ENCODE results near the gene GP1BA. TPM values are rescaled to one million over a fixed set of nuclear protein-coding genes. Genes with fewer than 3 reads are reported as not detected.

GP1BA gene
- total and polyA plus RNA-seq, 10 of the 15 experiments (the other 5 are each of a cell fraction or from before 2014, with no cell fraction given) = 0.04 to 0.67 (median 0.28) TPM; not detected in 1

DNA sequence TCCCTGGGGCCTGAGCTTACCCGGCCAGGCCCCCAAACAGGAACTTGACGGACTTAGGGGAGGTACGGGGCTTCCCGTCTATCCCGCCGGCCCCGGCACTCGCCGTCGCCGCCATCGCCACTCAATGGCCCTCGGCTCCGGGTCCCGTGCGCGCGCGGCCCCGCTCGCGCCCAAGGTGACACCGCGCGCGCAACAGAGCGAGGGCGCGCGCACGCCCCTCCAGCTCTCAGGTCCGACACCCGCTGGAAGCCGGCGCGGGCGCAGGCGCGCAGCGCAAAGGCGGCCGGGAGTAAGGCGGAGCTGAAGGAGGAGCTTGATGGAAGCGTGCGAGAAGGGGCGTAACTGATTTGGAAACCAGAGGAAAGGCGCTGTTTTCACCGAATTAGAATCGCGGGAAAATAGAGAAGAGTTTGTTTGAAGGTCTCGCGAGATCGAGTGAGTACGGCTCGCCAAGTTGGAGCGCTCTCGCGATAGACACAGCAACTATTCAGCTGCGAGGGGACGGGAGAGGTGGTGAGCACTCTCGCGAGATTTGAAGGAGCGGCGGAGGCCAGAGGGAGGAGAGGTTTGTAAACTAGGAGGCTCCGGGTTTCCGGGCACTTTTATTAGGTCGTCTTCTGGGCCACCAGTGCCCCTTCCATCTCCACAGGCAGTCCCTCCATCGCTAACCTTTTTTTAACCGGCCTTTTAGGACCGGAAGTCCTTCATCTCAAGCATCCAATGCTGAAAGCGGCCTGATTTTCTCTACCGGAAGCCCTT lies 7.9 kb downstream of the GP1BA start, which contains the start of the genes RNF167 and SLC25A11:
Gene RNF167 (plus strand): TSS at position 473 of the 759 bp plus-strand sequence. CDS start 642 bp downstream, outside the sequence.
Gene SLC25A11 (minus strand): TSS at position 251 of the 759 bp plus-strand sequence. CDS start 136 bp downstream, at position 115.
- under 1% methylated on average over 66 of the region's 72 CpGs for WGBS (ENCODE audit: insufficient coverage, insufficient replicate concordance, low lambda C conversion rate, missing lambda C conversion rate)
- ChIA-PET CTCF (interaction anchor here (1.1 to 3.5 kb wide), 10 partner anchors 11 to 207 kb away, joined by 3 to 28 read pairs (median 4); partner anchors contain the start of genes C17orf107, CHRNE, ENO3 and SPAG7), SMC1A (ENCODE audit: uncharacterized antibody, unreplicated experiment) (interaction anchor here (0.7 to 4.5 kb wide), 14 partner anchors 12 to 316 kb away, joined by 3 to 38 read pairs (median 4); partner anchors contain the start of genes CAMTA2, CHRNE, ENO3 and SPAG7), RAD21 (ENCODE audit: unreplicated experiment) (interaction anchor here (0.8 to 2.8 kb wide), 11 partner anchors 8 to 384 kb away, joined by 3 to 31 read pairs (median 6); partner anchors contain the start of genes ARRB2, CHRNE, ENO3 and INCA1), POLR2A (interaction anchor here (0.6 to 17.5 kb wide), 18 partner anchors 9 to 1503 kb away, joined by 3 to 272 read pairs (median 4); partner anchors contain the start of genes CAMTA2, DERL2, ENO3 and INCA1)
- peak within 1 kb of the TSS; percentile 98 for H3K4me2 ChIP-seq (ENCODE audit: control insufficient read depth, insufficient read depth)
- no peaks in the 10 kb centered on the region for H3K9me3 ChIP-seq (replicated peaks; ENCODE audit: control insufficient read depth, insufficient read depth, low read length)
- peaks cover 41% of the 10 kb centered on the region for H3K4me1 ChIP-seq (ENCODE audit: control insufficient read depth, insufficient read depth, low read length)
- no peaks in the 10 kb centered on the region for H3K27me3 ChIP-seq (replicated peaks in 1 of 2; ENCODE audit: control insufficient read depth in 2 of 2, insufficient read depth in 2 of 2, low read length in 1 of 2)
- intact Hi-C loops (cut with micrococcal nuclease; ENCODE audit: unreplicated experiment) (loop anchor here (5.0 kb wide), 1 partner anchor 297 kb away; no protein-coding TSS in a partner anchor), in situ Hi-C loops (cut with MboI) (no loop called here)
- ATAC-seq = peak; percentile 83
- H4K20me1 ChIP-seq (ENCODE audit: control insufficient read depth, insufficient read depth) = no peaks in the 10 kb centered on the region; the same call in 1 of the 2 replicates
- peaks cover 12 to 25% of the 10 kb centered on the region in 2 experiments for H3K36me3 ChIP-seq (ENCODE audit: control insufficient read depth in 2 of 2, insufficient read depth in 2 of 2, low read length in 1 of 2)
- FAIRE-seq = peak; percentile 98
- peak; percentile 100 for DNase-seq (ENCODE audit: low read depth, low spot score)
- peak within 1 kb of the TSS; percentile 92 for H3K4me3 ChIP-seq
- peaks cover 67% of the 10 kb centered on the region for H3K79me2 ChIP-seq (ENCODE audit: control insufficient read depth, insufficient read depth, low read length)
- peak within 1 kb of the TSS; percentile 97 for H3K27ac ChIP-seq (ENCODE audit: control insufficient read depth, insufficient read depth)
- H2AFZ ChIP-seq (ENCODE audit: control insufficient read depth, low read depth, low read length) = peak within 1 kb of the TSS; percentile 77
- peak within 1 kb of the TSS; percentile 98 for H3K9ac ChIP-seq (ENCODE audit: control insufficient read depth, insufficient read depth, low read length)
- no TSS peak for BruUV-seq (replicated peaks)
- peak; percentile 88 for TF ChIP-seq POLR2A (IDR thresholded peaks at IDR 0.05; ENCODE audit: low read depth, low read length)
- TF ChIP-seq KAT2A (conservative IDR thresholded peaks at IDR 0.05; ENCODE audit: control insufficient read depth, low read depth, low read length) = no peak
- TF ChIP-seq YY1 (IDR thresholded peaks at IDR 0.05; ENCODE audit: low read depth, low read length) = peak; percentile 94
- TF ChIP-seq, protein P1, sequence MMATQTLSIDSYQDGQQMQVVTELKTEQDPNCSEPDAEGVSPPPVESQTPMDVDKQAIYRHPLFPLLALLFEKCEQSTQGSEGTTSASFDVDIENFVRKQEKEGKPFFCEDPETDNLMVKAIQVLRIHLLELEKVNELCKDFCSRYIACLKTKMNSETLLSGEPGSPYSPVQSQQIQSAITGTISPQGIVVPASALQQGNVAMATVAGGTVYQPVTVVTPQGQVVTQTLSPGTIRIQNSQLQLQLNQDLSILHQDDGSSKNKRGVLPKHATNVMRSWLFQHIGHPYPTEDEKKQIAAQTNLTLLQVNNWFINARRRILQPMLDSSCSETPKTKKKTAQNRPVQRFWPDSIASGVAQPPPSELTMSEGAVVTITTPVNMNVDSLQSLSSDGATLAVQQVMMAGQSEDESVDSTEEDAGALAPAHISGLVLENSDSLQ (IDR thresholded peaks at IDR 0.05) = peak; percentile 93
- TF ChIP-seq STAT3 (IDR thresholded peaks at IDR 0.05; ENCODE audit: low read depth, low read length) = no peak
- TF ChIP-seq ZNF24 (IDR thresholded peaks at IDR 0.05) = peak; percentile 17; the same call in 1 of the 2 replicates
- TF ChIP-seq, protein P2, sequence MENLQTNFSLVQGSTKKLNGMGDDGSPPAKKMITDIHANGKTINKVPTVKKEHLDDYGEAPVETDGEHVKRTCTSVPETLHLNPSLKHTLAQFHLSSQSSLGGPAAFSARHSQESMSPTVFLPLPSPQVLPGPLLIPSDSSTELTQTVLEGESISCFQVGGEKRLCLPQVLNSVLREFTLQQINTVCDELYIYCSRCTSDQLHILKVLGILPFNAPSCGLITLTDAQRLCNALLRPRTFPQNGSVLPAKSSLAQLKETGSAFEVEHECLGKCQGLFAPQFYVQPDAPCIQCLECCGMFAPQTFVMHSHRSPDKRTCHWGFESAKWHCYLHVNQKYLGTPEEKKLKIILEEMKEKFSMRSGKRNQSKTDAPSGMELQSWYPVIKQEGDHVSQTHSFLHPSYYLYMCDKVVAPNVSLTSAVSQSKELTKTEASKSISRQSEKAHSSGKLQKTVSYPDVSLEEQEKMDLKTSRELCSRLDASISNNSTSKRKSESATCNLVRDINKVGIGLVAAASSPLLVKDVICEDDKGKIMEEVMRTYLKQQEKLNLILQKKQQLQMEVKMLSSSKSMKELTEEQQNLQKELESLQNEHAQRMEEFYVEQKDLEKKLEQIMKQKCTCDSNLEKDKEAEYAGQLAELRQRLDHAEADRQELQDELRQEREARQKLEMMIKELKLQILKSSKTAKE (IDR thresholded peaks at IDR 0.05; ENCODE audit: low read depth, poor library complexity, severe bottlenecking) = peak; percentile 31
- TF ChIP-seq CBFB (IDR thresholded peaks at IDR 0.05; ENCODE audit: low read depth) = peak; percentile 99
- TF ChIP-seq HDAC6 (IDR thresholded peaks at IDR 0.05; ENCODE audit: unreplicated experiment) = no peak
- TF ChIP-seq NRF1 (conservative IDR thresholded peaks at IDR 0.05; ENCODE audit: low read depth, low read length) = peak; percentile 87
- peak; percentile 88 for TF ChIP-seq RB1 (IDR thresholded peaks at IDR 0.05; ENCODE audit: borderline replicate concordance)
- peak; percentile 78 for TF ChIP-seq SMAD1 (IDR thresholded peaks at IDR 0.05; ENCODE audit: low read depth, partially characterized antibody)
- TF ChIP-seq NR2C2 (IDR thresholded peaks at IDR 0.05; ENCODE audit: borderline replicate concordance, control insufficient read depth, insufficient read length, low read depth) = no peak
- TF ChIP-seq POLR2AphosphoS2 (IDR thresholded peaks at IDR 0.05; ENCODE audit: low read depth, low read length) = peak; percentile 71; the same call in 1 of the 2 replicates
- TF ChIP-seq, protein P3, sequence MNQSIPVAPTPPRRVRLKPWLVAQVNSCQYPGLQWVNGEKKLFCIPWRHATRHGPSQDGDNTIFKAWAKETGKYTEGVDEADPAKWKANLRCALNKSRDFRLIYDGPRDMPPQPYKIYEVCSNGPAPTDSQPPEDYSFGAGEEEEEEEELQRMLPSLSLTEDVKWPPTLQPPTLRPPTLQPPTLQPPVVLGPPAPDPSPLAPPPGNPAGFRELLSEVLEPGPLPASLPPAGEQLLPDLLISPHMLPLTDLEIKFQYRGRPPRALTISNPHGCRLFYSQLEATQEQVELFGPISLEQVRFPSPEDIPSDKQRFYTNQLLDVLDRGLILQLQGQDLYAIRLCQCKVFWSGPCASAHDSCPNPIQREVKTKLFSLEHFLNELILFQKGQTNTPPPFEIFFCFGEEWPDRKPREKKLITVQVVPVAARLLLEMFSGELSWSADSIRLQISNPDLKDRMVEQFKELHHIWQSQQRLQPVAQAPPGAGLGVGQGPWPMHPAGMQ (IDR thresholded peaks at IDR 0.05; ENCODE audit: borderline replicate concordance) = peak; percentile 97
- peak; percentile 70 for TF ChIP-seq FOXK2 (IDR thresholded peaks at IDR 0.05)
- peak; percentile 100 for TF ChIP-seq CHD2 (IDR thresholded peaks at IDR 0.05; ENCODE audit: borderline replicate concordance, low read depth, low read length)
- TF ChIP-seq, protein P4, sequence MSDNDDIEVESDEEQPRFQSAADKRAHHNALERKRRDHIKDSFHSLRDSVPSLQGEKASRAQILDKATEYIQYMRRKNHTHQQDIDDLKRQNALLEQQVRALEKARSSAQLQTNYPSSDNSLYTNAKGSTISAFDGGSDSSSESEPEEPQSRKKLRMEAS (IDR thresholded peaks at IDR 0.05; ENCODE audit: low read depth, low read length) = peak; percentile 52; the same call in 1 of the 2 replicates
- TF ChIP-seq STAT1 (conservative IDR thresholded peaks at IDR 0.05) = 0 out of 2 replicates have a peak, but pooled peaks have one; percentile 35
